Amniotic epithelial cell (primary cell): ENCODE data around the gene OMP.

Experiments
- DNase-seq: peaks from one replicate; pipeline ENCODE4 v3.0.0-alpha.2; 2010; ENCODE audit warnings: low read depth

OMP gene

DNA sequence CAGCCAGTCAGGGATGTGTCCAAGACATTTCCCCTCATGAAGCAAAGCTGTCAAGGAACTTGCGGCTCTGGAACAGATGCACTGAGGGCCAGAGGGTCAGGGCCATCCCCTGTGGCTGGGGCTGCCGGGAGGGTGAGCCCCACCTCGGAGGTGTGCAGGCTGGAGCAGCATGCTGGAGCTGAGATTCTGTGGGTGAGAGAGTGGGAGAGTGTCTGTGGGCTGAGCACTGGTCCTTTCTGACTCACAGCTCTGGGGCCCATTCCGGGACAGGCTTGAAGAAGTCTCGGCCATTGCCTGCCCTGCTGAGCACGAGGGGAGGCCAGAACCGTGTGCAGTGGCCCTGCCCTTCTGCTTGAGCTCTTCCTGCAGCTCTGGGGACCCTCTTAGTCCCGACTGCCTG, 2.1 kb downstream of the OMP start:
- DNase-seq = peak; percentile 78

- peak; percentile 20 for DNase-seq
Observed at GRCh38 chr11:77106321-77106720, 3.7 kb downstream of the OMP start.

DNA sequence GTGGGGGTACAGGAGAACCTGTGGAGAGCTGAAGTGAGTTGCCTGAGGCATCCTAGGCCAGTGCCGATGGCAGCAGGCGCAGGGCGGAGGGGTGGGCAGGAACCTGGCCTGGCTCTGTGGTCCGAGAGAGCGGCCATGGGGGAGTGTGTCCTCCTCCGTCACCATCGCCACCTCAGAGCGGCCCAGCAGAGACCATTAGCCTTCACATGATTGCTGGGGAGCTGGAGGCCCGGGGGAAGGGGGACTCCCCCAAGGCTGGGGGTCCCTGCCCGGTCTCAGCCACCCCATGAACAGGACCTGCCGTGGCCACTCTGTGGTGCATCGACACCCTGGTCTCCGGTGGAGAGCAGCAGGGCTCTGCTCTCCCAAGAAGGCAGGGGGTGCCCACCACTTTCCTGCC, 4.1 kb downstream of the OMP start:
- DNase-seq = no peak

GRCh38 chr11:77107950-77108349, 5.3 kb downstream of the OMP start:
- peak; percentile 92 for DNase-seq

- no peak for DNase-seq
Observed at GRCh38 chr11:77108436-77108835, 5.8 kb downstream of the OMP start.

GRCh38 chr11:77109236-77110019, 6.8 kb downstream of the OMP start:
- DNase-seq = peak; percentile 71

DNA sequence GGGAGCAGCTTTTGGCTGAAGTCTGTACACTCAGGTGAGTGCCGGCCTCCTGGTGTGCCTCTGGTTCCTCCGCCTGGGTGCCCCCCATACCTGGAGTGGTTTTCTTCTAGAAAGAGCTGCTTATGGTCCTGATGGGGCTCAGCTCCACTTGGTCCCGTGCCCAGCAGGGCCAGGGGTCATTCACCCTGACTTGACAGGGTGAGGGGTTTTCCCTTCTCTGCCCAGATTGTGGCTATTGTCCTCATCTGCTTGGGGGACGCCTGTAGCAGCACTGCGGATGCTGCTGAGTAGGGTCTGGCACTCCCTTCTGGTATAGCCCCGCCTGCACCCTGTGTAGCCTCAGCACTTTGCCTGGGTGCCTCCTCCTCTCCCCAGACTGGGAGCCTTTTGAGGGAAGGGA, 8.2 kb downstream of the OMP start:
- no peak for DNase-seq

DNA sequence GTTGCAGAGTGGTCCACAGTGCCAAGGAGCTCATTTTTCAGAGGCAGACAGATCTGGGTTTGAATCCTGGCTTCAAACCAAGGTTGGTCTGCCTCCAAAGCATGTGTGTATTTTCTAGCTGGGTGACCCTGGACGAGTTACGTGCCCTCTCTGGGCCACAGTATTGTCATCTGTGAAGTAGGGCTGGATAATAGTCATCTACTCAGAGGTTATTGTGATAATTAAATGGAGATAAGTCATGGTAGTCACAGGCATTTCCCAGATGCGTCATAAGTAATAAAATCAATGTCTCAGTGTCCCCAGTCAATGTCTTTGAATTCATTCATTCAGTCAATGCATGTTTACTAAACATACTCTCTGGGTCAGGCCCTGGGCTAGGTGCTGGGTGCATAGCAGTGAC, 8.6 kb downstream of the OMP start:
- no peak for DNase-seq

DNA sequence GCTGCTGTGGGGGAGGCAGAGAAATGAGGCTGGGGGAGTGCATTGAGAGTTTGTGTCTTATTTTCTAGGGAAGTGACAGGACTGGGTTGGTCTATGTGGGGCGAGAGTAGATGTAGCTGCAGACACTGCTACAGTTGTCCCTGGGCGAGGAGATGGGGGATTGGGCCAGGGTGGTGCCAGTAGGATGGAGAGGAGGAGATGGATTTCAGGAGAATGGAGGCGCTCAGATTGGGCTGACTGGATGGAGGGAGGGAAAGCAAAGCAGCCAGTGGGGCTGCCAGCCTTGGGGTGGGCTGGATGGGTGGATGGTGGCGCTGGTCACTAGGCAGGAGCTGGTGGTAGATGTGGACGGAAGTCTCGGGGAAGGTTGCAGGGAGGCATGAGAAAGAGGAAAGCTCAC, 9.3 kb downstream of the OMP start:
- no peak for DNase-seq

GRCh38 chr11:77112641-77113381, 10.2 kb downstream of the OMP start:
- DNase-seq = no peak

DNA sequence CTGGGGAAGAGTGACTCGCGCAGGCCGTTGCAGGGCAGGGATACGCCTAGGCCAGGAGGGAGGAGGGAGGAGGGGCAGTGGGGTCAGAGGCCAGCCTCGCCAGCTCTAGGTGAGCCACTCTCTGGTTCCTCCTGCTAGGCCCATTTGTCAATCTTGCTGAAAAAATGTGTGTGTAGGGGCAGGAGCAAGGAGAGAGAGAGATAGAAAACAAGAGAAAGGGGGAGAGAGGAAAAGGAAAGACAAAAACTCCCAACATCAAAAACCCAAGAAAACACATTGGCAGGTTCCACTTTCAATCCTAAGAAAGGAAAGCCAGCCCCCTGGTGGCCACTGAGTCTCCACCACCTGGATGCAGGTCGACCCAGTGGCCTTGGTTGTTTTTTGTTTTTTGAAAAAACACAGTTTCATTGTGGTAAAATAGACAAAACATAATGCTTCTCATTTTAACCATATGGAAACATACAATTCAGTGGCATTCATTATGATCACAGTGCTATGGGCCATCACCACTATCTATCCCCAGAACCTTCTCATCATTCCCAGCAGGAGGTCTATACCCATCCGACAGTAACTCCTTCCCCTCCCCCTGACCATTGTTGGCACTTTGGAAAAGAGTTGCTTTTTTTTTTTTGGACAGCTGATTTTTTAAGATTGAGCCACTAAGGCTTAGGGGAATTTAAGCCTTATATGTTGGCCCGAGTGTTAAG, 10.9 kb downstream of the OMP start:
- peak; percentile 29 for DNase-seq

DNA sequence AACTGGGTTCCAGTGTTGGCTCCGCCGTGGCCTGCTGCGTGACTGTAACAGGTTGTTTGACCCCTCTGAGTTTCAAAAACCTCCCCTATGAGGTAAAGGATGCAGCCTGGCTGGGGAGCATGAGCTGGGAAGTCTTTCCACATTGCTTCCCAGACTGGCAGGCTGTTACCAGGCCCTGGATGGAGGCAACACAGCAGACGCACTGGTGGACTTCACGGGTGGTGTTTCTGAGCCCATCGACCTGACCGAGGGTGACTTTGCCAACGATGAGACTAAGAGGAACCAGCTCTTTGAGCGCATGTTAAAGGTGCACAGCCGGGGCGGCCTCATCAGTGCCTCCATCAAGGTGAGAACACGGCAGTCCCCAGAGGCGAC, 11.4 kb downstream of the OMP start:
- DNase-seq = no peak

- DNase-seq = no peak
Observed at GRCh38 chr11:77115181-77115611, 12.6 kb downstream of the OMP start.

GRCh38 chr11:77115956-77116355, 13.3 kb downstream of the OMP start:
- DNase-seq = no peak

DNA sequence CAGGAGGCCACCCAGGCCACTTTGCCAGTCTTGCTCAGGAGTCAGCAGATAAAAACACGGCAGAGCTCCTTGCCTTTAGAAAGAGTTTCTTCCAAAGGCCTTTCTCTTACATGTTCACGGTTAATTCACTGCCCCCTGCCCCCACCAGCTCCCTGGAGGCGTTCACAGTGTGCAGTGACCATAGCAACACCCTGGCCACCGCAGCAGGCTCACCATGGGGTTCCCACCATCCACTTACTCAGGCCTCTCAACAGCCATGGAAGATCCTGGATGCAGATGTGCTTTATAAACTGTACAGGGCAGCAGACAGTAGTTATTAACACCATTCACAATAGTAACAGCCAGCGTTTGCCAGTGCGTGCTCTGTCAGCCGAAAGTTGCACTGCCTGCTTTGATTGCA, 14.9 kb downstream of the OMP start:
- DNase-seq = no peak

DNA sequence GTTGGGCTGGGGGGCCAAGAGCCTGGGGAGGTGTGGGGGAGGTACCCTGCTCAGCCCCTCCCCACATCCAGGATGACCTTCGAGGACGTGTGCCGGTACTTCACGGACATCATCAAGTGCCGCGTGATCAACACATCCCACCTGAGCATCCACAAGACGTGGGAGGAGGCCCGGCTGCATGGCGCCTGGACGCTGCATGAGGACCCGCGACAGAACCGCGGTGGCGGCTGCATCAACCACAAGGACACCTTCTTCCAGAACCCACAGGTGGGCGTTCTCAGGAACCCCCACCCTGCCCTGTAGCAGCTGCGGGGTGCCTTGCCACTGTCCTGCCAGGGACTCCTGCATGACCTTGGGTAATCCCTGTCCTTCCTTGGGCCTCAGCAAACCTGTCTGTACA, 15.4 kb downstream of the OMP start:
- no peak for DNase-seq

DNA sequence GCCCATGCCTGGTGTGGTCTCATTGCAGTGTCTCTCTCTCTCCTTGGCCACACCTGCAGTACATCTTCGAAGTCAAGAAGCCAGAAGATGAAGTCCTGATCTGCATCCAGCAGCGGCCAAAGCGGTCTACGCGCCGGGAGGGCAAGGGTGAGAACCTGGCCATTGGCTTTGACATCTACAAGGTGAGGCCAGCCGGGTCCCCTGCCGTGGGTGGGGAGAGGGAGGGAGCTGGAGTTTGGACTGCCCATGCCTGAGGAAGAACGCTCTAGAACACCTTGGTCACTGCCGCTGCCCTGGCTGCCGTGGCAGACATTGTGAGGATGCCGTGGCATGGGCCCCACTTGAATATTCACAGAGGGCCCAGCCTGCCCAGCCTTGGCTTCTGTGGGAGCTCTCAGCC, 16.3 kb downstream of the OMP start:
- DNase-seq = no peak

- no peak for DNase-seq
Observed at GRCh38 chr11:77119531-77119936, 16.9 kb downstream of the OMP start.

GRCh38 chr11:77120571-77120970, 17.9 kb downstream of the OMP start:
- DNase-seq = no peak

DNA sequence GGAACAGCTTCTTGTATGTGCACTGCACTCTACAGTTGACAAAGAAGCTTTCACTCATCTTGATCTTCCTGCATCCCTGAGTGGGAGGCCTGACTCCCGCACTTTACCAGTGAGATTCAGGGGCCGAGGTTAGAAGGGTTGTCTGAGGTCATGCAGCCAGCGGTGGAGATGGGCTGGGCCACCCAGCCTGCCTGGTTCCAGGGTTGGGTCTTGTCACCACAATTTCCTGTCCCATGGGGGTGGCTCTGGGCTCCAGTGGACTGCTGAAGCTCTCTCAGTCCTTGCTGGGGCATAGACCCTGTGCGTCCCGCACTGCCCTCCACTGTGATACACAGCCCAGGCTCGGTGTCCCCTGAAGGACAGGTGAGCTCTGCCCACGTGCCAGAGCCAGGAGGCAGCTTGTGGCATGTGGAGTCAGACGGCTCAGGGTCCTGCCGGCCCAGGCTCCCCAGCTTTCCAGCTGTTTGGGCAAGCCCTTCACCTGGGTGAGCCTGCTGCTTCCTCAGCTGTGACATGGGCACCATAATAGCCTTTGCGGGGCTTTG, 18.5 kb downstream of the OMP start:
- DNase-seq = no peak

- no peak for DNase-seq
Observed at GRCh38 chr11:77121876-77122575, 19.4 kb downstream of the OMP start.

- DNase-seq = no peak
Observed at GRCh38 chr11:77122576-77123212, 20.1 kb downstream of the OMP start.
